ENCODE data around the gene ASB13.

Gene ASB13

GRCh38 chr10:5658871-5659618 lies 7.3 kb downstream of the ASB13 start:
- no peak overlapping the region for H3K9ac ChIP-seq
- no peak overlapping the region for H3K4me3 ChIP-seq (IDR thresholded peaks at IDR 0.05; ENCODE audit: insufficient read depth, low read depth, low read length)
- no peak overlapping the region for H3K4me2 ChIP-seq
- TF ChIP-seq CTCF (conservative IDR thresholded peaks at IDR 0.05; ENCODE audit: low read depth, low read length) = no peak
- H3K36me3 ChIP-seq (ENCODE audit: insufficient read depth) = no peaks in the 10 kb centered on the region
- H2AFZ ChIP-seq (ENCODE audit: low read depth) = no peak overlapping the region
- peaks cover 8% of the 10 kb centered on the region; the same call in 1 of the 2 replicates for H3K79me2 ChIP-seq (ENCODE audit: insufficient read depth, low read depth)
- H4K20me1 ChIP-seq (ENCODE audit: insufficient read depth) = no peaks in the 10 kb centered on the region
- peaks cover 44% of the 10 kb centered on the region for H3K4me1 ChIP-seq (ENCODE audit: low read depth, poor library complexity, severe bottlenecking)
- H3K27me3 ChIP-seq (ENCODE audit: insufficient read depth, low read depth) = no peaks in the 10 kb centered on the region
- H3K27ac ChIP-seq = no peak overlapping the region

- Histone ChIP-seq H3K36me3 (ENCODE audit: insufficient read depth) (no peaks in the 10 kb centered on the region), H3K79me2 (ENCODE audit: insufficient read depth, low read depth) (peaks cover 8% of the 10 kb centered on the region; the same call in 1 of the 2 replicates), H3K4me2 (peak overlapping the region; percentile 59), H3K27ac (peak overlapping the region; percentile 87), H4K20me1 (ENCODE audit: insufficient read depth) (no peaks in the 10 kb centered on the region), H3K9ac (no peak overlapping the region), H3K4me3 (IDR thresholded peaks at IDR 0.05; ENCODE audit: insufficient read depth, low read depth, low read length) (no peak overlapping the region), H2AFZ (ENCODE audit: low read depth) (no peak overlapping the region), H3K4me1 (ENCODE audit: low read depth, poor library complexity, severe bottlenecking) (peaks cover 65% of the 10 kb centered on the region), H3K27me3 (ENCODE audit: insufficient read depth, low read depth) (no peaks in the 10 kb centered on the region)
- no peak for TF ChIP-seq CTCF (conservative IDR thresholded peaks at IDR 0.05; ENCODE audit: low read depth, low read length)
Measured at GRCh38 chr10:5656737-5657579, 9.4 kb downstream of the ASB13 start.

- H3K36me3 ChIP-seq (ENCODE audit: insufficient read depth) = no peaks in the 10 kb centered on the region
- H4K20me1 ChIP-seq (ENCODE audit: insufficient read depth) = no peaks in the 10 kb centered on the region
- peaks cover 8% of the 10 kb centered on the region; the same call in 1 of the 2 replicates for H3K79me2 ChIP-seq (ENCODE audit: insufficient read depth, low read depth)
- peak overlapping the region; percentile 54; the same call in 1 of the 2 replicates for H3K9ac ChIP-seq
- TF ChIP-seq CTCF (conservative IDR thresholded peaks at IDR 0.05; ENCODE audit: low read depth, low read length) = no peak
- peaks cover 67% of the 10 kb centered on the region for H3K4me1 ChIP-seq (ENCODE audit: low read depth, poor library complexity, severe bottlenecking)
- no peak overlapping the region for H3K4me3 ChIP-seq (IDR thresholded peaks at IDR 0.05; ENCODE audit: insufficient read depth, low read depth, low read length)
- no peaks in the 10 kb centered on the region for H3K27me3 ChIP-seq (ENCODE audit: insufficient read depth, low read depth)
- H3K4me2 ChIP-seq = peak overlapping the region; percentile 59
- peak overlapping the region; percentile 87 for H3K27ac ChIP-seq
- peak overlapping the region; percentile 25; the same call in 1 of the 2 replicates for H2AFZ ChIP-seq (ENCODE audit: low read depth)
Measured at GRCh38 chr10:5655121-5655520, 11.3 kb downstream of the ASB13 start.

- Histone ChIP-seq H3K27ac (peak overlapping the region; percentile 87), H4K20me1 (ENCODE audit: insufficient read depth) (no peaks in the 10 kb centered on the region), H3K9ac (peak overlapping the region; percentile 54), H3K27me3 (ENCODE audit: insufficient read depth, low read depth) (no peaks in the 10 kb centered on the region), H3K36me3 (ENCODE audit: insufficient read depth) (no peaks in the 10 kb centered on the region), H3K79me2 (ENCODE audit: insufficient read depth, low read depth) (peaks cover 8% of the 10 kb centered on the region; the same call in 1 of the 2 replicates), H2AFZ (ENCODE audit: low read depth) (peak overlapping the region; percentile 25), H3K4me3 (IDR thresholded peaks at IDR 0.05; ENCODE audit: insufficient read depth, low read depth, low read length) (no peak overlapping the region), H3K4me2 (peak overlapping the region; percentile 59), H3K4me1 (ENCODE audit: low read depth, poor library complexity, severe bottlenecking) (peaks cover 67% of the 10 kb centered on the region)
- no peak for TF ChIP-seq CTCF (conservative IDR thresholded peaks at IDR 0.05; ENCODE audit: low read depth, low read length)
Measured at GRCh38 chr10:5654218-5654755, 12.1 kb downstream of the ASB13 start.

All from KMS-11 (cell line).